WERI-Rb-1 (cell line): ENCODE measurements around the gene RAB4B.

ENCODE experiments used
- DNase-seq: peaks from one replicate; pipeline ENCODE4 v3.0.0-alpha.2; 2020
- H3K27ac ChIP-seq: fragments of 250-450 bp; sonication (Bioruptor Pico); 2 replicates; pipeline ENCODE4 v1.5.1; 2020; ENCODE audit warnings: mild to moderate bottlenecking, moderate library complexity
- H3K27me3 ChIP-seq: fragments of 250-450 bp; sonication (Bioruptor Pico); 2 replicates; pipeline ENCODE4 v1.5.1; 2021; ENCODE audit warnings: mild to moderate bottlenecking, low read depth, moderate library complexity; ENCODE audit not compliant: insufficient read depth, severe bottlenecking
- H3K36me3 ChIP-seq: fragments of 250-450 bp; sonication (Bioruptor Pico); 2 replicates; pipeline ENCODE4 v1.5.1; 2020; ENCODE audit warnings: mild to moderate bottlenecking, moderate library complexity
- H3K4me3 ChIP-seq: 2 replicates; pipeline ENCODE4 v1.5.1; 2011; ENCODE audit warnings: low read depth, mild to moderate bottlenecking, control low read depth, low read length
- H3K9me3 ChIP-seq: fragments of 250-450 bp; sonication (Bioruptor Pico); 2 replicates; pipeline ENCODE4 v1.5.1; 2021; ENCODE audit warnings: mild to moderate bottlenecking, moderate library complexity; ENCODE audit not compliant: severe bottlenecking
- TF ChIP-seq, protein P1 (sequence below): IDR thresholded peaks from 2 replicates; pipeline ENCODE4 v1.5.1; 2011; ENCODE audit warnings: low read depth, mild to moderate bottlenecking, control low read depth, inconsistent platforms, low read length

RAB4B gene

DNA sequence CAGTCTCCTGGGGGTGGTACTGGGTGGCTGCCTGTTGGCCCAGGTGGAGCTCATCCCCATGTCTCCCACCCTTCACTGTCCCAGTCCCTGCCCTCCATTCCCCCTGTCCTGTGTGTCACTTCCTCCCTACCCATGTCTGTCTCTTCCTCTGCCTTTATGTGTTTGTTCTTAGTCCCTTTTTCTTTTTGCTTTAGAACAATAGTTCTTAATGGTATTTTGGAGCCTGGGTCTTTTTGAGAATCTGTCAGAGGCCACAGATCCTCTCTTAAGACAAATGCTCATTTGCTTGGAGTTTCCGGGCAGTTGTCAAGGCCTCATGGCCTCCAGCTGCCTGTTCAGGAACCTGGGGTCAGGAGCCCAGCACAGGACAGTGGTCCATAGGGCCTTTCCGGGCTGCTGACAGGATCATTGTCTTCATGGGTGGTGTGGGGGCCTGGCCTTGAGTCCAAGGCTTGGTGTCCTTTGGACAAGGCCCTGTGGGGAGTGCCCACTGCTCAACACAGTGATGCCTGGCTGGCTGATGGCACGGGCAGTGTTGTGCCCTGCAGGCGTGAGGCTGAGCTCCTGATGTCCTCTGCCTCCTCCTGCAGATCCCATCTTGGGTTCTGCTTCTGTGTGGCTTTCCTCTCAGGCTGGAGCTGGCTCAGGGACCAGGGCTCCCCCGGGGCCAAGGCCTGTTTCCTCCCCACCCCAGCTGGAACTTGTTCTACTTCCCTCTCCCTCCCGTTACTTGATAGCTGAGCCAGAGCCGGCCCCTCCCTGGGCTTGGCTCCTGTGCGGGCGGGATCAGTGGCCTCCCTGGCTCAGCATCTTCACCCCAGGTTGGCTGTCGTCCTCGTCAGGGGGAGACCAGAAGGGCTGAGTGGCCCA, 24.5 kb downstream of the RAB4B start:
- TF ChIP-seq, protein P1, sequence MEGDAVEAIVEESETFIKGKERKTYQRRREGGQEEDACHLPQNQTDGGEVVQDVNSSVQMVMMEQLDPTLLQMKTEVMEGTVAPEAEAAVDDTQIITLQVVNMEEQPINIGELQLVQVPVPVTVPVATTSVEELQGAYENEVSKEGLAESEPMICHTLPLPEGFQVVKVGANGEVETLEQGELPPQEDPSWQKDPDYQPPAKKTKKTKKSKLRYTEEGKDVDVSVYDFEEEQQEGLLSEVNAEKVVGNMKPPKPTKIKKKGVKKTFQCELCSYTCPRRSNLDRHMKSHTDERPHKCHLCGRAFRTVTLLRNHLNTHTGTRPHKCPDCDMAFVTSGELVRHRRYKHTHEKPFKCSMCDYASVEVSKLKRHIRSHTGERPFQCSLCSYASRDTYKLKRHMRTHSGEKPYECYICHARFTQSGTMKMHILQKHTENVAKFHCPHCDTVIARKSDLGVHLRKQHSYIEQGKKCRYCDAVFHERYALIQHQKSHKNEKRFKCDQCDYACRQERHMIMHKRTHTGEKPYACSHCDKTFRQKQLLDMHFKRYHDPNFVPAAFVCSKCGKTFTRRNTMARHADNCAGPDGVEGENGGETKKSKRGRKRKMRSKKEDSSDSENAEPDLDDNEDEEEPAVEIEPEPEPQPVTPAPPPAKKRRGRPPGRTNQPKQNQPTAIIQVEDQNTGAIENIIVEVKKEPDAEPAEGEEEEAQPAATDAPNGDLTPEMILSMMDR: no peak
- H3K27me3 ChIP-seq: no peaks in the 10 kb centered on the region
- H3K27ac ChIP-seq: peak overlapping the region; percentile 71
- H3K36me3 ChIP-seq: peaks cover 71% of the 10 kb centered on the region
- peak; percentile 50 for DNase-seq
- no peak overlapping the region for H3K4me3 ChIP-seq
- no peaks in the 10 kb centered on the region for H3K9me3 ChIP-seq

DNA sequence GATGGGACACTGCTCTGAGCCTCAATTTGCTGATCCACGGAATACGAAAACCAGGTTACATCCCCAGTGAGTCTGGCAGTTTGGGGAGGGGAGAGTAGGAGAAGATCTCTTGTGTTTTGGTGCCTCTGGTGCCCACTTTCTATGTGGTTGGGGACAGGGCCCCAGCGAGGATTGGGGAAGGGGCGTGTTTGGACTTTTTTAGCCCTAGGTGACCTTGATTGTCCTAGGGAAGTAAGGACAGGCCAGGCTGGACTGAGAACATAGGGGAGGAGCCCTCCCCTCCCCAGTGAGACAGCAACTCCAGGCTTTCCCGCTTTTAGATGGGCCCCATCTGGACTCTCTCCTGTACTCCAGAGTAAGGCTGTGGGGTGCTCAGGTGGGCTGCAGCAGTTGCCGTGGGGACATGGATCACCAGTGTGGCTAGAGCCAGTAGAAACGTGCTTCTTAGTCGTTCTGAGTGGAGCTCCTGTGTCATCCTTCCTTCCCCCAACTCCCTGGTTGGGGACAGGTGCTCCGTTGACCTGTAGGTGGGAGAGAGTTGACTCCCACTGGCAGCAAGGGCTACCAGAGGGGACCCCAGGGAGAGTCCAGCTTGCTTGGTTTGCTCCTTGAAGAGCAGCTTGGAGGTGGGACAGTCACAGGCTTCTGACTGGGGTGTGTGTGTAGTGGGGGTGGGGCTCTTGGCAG, 25.3 kb downstream of the RAB4B start:
- peak overlapping the region; percentile 3; the same call in 1 of the 2 replicates for H3K4me3 ChIP-seq
- H3K36me3 ChIP-seq: peaks cover 79% of the 10 kb centered on the region

DNA sequence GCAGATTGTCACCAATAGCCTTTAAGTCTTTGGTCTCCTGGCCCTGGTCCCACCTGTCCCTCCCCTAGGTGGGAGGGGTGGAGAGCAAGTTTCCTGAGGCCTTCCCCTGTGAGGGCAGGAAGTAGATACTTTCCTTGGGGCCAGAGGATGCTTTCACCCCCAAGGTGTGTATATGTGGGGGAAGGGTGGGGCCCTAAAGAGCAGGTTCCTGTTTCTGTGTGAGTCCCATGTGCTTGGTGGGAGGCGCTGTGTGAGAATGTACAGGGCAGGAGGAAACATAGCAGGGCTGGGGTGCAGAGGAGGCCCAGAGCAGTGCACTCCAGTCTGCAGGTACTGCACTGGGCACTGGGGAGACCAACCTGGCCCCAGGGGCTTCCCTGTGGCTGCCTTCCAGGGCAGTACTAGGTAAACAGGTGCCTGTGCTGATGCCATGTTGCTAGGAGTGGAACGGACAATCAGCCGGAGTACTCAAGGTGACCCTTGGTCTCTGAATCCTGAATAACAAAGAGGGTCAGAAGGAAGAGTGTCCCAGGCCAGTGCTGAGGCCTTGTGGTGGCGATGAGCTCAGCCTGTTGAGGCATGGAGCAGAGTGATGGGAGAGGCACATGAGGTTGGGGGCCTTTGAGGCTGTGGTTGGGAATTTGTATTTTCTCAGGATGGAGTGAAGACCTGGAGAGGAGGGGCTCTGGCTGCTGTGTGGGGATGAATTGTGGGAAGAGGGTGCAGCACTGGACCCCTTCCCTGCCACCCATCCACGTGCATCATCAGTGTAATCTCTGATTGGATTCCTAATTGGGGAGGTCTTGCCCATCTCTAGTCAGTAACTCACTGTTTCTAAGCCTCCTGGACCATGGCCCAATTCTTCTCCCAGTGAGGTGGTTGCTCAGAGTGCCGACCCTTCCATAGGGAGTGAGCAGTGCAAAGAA, 26.1 kb downstream of the RAB4B start:
- peak overlapping the region; percentile 71 for H3K27ac ChIP-seq
- DNase-seq: peak; percentile 68
- H3K36me3 ChIP-seq: peaks cover 87% of the 10 kb centered on the region

More for the DNA sequence above, 25.3 kb downstream of the RAB4B start:
- H3K27ac ChIP-seq: peak overlapping the region; percentile 71
- H3K9me3 ChIP-seq: no peaks in the 10 kb centered on the region
- H3K27me3 ChIP-seq: no peaks in the 10 kb centered on the region
- TF ChIP-seq, protein P1: no peak
- DNase-seq: no peak

DNA sequence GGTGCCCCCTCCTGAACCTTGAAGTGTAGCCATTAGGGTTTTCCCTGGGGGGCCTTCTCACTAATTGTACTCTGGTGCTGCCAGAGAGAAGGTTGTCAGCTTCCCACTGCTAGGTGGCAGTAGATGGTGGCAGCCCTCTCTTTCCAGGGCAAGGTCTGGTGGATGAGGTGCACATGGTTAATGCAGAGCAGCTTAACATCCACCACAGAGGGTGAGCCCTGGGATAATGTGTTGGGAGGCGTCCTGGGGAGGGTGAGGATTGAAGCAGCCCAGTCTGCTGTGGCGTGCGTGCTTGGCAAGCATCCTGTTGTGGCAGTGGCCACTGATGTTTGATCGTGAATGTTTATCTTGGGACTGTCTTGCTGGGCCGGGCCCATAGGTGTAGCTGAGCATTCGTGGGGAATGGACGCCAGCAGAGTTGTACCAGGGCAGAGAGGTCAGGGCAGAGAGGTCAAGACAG, 26.8 kb downstream of the RAB4B start:
- no peak overlapping the region for H3K4me3 ChIP-seq
- no peaks in the 10 kb centered on the region for H3K27me3 ChIP-seq
- TF ChIP-seq, protein P1: peak; percentile 31; the same call in 1 of the 2 replicates
- peak overlapping the region; percentile 28; the same call in 1 of the 2 replicates for H3K27ac ChIP-seq
- peak; percentile 49 for DNase-seq
- H3K9me3 ChIP-seq: no peaks in the 10 kb centered on the region
- peaks cover 94% of the 10 kb centered on the region for H3K36me3 ChIP-seq

More for the DNA sequence above, 26.1 kb downstream of the RAB4B start:
- Histone ChIP-seq H3K9me3 (no peaks in the 10 kb centered on the region), H3K4me3 (no peak overlapping the region), H3K27me3 (no peaks in the 10 kb centered on the region)
- TF ChIP-seq, protein P1: no peak

DNA sequence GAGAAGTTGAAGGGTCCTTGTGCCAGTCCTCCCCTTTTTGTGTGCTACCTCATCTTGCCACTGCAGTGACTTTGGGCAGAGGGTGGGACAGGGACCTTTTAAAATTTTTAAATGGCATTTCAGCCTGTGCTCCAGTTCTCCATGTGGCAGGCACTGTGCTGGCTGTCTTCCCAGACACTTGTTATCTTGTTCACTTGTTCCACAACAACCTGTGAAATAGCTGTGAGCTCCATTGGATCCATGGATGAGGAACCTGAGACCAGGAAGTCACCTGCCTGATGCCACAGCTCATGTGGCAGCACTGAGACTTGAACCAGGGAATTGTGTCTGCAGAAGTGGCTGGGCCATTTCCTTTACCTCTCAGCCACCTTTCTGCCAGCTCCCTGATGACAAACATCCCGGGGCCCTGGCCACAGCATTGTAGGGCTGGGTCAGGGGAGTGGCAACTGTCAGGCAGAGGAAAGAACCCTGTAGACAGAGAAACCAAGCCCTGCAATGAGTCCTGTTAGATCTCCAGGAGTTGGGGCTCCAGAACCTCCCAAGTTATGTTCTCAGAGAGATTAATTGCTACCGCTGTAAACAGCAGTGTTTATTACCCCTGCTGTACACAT, 27.3 kb downstream of the RAB4B start:
- no peak overlapping the region; the same call in 1 of the 2 replicates for H3K27ac ChIP-seq
- TF ChIP-seq, protein P1: no peak
- H3K9me3 ChIP-seq: no peaks in the 10 kb centered on the region
- DNase-seq: no peak
- no peaks in the 10 kb centered on the region for H3K27me3 ChIP-seq
- no peak overlapping the region for H3K4me3 ChIP-seq
- H3K36me3 ChIP-seq: peaks cover 92% of the 10 kb centered on the region
